ENCODE measurements around the gene PPFIBP1. TPM values are rescaled to one million over a fixed set of nuclear protein-coding genes. Genes with fewer than 3 reads are reported as not detected.
"Not testable (repeated sequence)": the region's sequence is repeated elsewhere in the genome, so short reads cannot be mapped to it uniquely, and the experiment has no call there.

PPFIBP1 gene
- total RNA-seq, 1 donor = 179 TPM

- Histone ChIP-seq H3K4me2 (ENCODE audit: insufficient read depth, low read length) (peak overlapping the region; percentile 54), H3K79me2 (ENCODE audit: insufficient read depth, low read length) (peaks cover 97% of the 10 kb centered on the region), H3K9me3 (ENCODE audit: low read depth, low read length) (no peaks in the 10 kb centered on the region), H3K27ac (ENCODE audit: low read depth, low read length) (no peak overlapping the region), H3K36me3 (ENCODE audit: insufficient read depth, low read length) (peaks cover 23% of the 10 kb centered on the region), H3K4me1 (ENCODE audit: insufficient read depth, low read length) (peaks cover 24% of the 10 kb centered on the region), H2AFZ (ENCODE audit: low read length) (no peak overlapping the region), H3K4me3 (ENCODE audit: insufficient read depth, low read length) (no peak overlapping the region), H3K27me3 (ENCODE audit: insufficient read depth, low read length) (no peaks in the 10 kb centered on the region), H4K20me1 (ENCODE audit: insufficient read depth, low read length) (peaks cover 5% of the 10 kb centered on the region)
- TF ChIP-seq, protein P1, sequence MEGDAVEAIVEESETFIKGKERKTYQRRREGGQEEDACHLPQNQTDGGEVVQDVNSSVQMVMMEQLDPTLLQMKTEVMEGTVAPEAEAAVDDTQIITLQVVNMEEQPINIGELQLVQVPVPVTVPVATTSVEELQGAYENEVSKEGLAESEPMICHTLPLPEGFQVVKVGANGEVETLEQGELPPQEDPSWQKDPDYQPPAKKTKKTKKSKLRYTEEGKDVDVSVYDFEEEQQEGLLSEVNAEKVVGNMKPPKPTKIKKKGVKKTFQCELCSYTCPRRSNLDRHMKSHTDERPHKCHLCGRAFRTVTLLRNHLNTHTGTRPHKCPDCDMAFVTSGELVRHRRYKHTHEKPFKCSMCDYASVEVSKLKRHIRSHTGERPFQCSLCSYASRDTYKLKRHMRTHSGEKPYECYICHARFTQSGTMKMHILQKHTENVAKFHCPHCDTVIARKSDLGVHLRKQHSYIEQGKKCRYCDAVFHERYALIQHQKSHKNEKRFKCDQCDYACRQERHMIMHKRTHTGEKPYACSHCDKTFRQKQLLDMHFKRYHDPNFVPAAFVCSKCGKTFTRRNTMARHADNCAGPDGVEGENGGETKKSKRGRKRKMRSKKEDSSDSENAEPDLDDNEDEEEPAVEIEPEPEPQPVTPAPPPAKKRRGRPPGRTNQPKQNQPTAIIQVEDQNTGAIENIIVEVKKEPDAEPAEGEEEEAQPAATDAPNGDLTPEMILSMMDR (IDR thresholded peaks at IDR 0.05; ENCODE audit: extremely low read depth, low read depth, low read length) = no peak
- no peak for DNase-seq (ENCODE audit: insufficient read length, low spot score, missing footprints)
Measured at GRCh38 chr12:27588776-27589175, 64.8 kb downstream of the PPFIBP1 start.

DNA sequence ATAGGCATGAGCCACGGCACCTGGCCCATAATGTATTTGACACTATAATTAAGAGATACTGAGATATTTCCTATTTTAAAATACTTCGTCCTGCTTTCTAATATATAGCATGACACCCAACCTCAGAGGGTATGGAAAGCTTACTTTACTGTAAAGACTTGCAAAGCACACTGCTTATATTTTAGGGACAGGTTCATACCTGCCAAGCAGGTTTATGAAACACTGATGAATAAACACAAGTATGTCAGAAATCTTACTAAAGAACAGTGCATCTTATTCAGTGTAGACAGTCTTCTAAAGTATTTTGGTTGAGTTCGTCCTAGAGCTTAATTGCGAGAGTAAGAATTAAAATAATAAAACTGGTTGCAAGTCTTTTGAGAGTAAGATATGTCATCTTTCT lies 65.4 kb downstream of the PPFIBP1 start:
- no peak overlapping the region for H3K4me3 ChIP-seq (ENCODE audit: insufficient read depth, low read length)
- H3K4me2 ChIP-seq (ENCODE audit: insufficient read depth, low read length) = no peak overlapping the region
- peaks cover 95% of the 10 kb centered on the region for H3K79me2 ChIP-seq (ENCODE audit: insufficient read depth, low read length)
- peaks cover 17% of the 10 kb centered on the region for H3K36me3 ChIP-seq (ENCODE audit: insufficient read depth, low read length)
- peaks cover 24% of the 10 kb centered on the region for H3K4me1 ChIP-seq (ENCODE audit: insufficient read depth, low read length)
- no peaks in the 10 kb centered on the region for H3K9me3 ChIP-seq (ENCODE audit: low read depth, low read length)
- H4K20me1 ChIP-seq (ENCODE audit: insufficient read depth, low read length) = peaks cover 5% of the 10 kb centered on the region
- H3K27ac ChIP-seq (ENCODE audit: low read depth, low read length) = no peak overlapping the region
- TF ChIP-seq, protein P1 (IDR thresholded peaks at IDR 0.05; ENCODE audit: extremely low read depth, low read depth, low read length) = no peak
- H3K27me3 ChIP-seq (ENCODE audit: insufficient read depth, low read length) = no peaks in the 10 kb centered on the region
- DNase-seq (ENCODE audit: insufficient read length, low spot score, missing footprints) = no peak
- no peak overlapping the region for H2AFZ ChIP-seq (ENCODE audit: low read length)

GRCh38 chr12:27591698-27592097 lies 67.7 kb downstream of the PPFIBP1 start:
- Histone ChIP-seq H3K79me2 (ENCODE audit: insufficient read depth, low read length) (peaks cover 90% of the 10 kb centered on the region), H3K27ac (ENCODE audit: low read depth, low read length) (peak overlapping the region; percentile 79), H3K36me3 (ENCODE audit: insufficient read depth, low read length) (peaks cover 21% of the 10 kb centered on the region), H3K4me1 (ENCODE audit: insufficient read depth, low read length) (peaks cover 34% of the 10 kb centered on the region)
- H3K4me2 ChIP-seq (ENCODE audit: insufficient read depth, low read length); H3K9me3 ChIP-seq (ENCODE audit: low read depth, low read length); H4K20me1 ChIP-seq (ENCODE audit: insufficient read depth, low read length); H3K27me3 ChIP-seq (ENCODE audit: insufficient read depth, low read length); H3K4me3 ChIP-seq (ENCODE audit: insufficient read depth, low read length); H2AFZ ChIP-seq (ENCODE audit: low read length); DNase-seq (ENCODE audit: insufficient read length, low spot score, missing footprints): not testable (repeated sequence)

DNA sequence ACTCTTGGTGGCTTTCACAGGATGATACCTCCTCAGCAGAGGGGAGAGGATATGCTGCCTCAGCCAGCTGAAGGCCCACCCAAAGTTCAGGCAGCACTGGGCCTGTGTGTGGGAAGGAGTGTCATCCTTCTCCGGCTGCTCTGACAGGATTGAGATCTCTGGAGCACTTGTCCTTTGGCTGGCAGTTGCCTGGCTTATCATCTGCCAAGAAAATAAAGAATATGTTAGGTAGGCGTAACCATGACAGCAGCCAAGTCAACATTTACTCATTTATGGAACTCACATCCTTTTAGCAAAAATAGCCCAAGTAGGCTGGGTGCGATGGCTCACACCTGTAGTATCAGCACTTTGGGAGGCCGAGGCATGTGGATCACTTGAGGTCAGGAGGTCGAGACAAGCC lies 68.5 kb downstream of the PPFIBP1 start:
- DNase-seq (ENCODE audit: insufficient read length, low spot score, missing footprints) = peak; percentile 70
- Histone ChIP-seq H3K4me3 (ENCODE audit: insufficient read depth, low read length) (no peak overlapping the region), H3K36me3 (ENCODE audit: insufficient read depth, low read length) (peaks cover 21% of the 10 kb centered on the region), H3K4me1 (ENCODE audit: insufficient read depth, low read length) (peaks cover 34% of the 10 kb centered on the region), H3K27me3 (ENCODE audit: insufficient read depth, low read length) (no peaks in the 10 kb centered on the region), H3K79me2 (ENCODE audit: insufficient read depth, low read length) (peaks cover 92% of the 10 kb centered on the region), H3K4me2 (ENCODE audit: insufficient read depth, low read length) (no peak overlapping the region), H3K27ac (ENCODE audit: low read depth, low read length) (peak overlapping the region; percentile 79), H3K9me3 (ENCODE audit: low read depth, low read length) (no peaks in the 10 kb centered on the region), H2AFZ (ENCODE audit: low read length) (no peak overlapping the region), H4K20me1 (ENCODE audit: insufficient read depth, low read length) (no peaks in the 10 kb centered on the region)
- TF ChIP-seq, protein P1 (IDR thresholded peaks at IDR 0.05; ENCODE audit: extremely low read depth, low read depth, low read length) = no peak
